Measurements from ENCODE around the gene CCDC12. TPM values are rescaled to one million over a fixed set of nuclear protein-coding genes. Genes with fewer than 3 reads are reported as not detected.

The CCDC12 gene
- total RNA-seq, 4 donors from 2014 or later: 30.8 to 61.5 (median 45.4) TPM

- TF ChIP-seq, protein P1, sequence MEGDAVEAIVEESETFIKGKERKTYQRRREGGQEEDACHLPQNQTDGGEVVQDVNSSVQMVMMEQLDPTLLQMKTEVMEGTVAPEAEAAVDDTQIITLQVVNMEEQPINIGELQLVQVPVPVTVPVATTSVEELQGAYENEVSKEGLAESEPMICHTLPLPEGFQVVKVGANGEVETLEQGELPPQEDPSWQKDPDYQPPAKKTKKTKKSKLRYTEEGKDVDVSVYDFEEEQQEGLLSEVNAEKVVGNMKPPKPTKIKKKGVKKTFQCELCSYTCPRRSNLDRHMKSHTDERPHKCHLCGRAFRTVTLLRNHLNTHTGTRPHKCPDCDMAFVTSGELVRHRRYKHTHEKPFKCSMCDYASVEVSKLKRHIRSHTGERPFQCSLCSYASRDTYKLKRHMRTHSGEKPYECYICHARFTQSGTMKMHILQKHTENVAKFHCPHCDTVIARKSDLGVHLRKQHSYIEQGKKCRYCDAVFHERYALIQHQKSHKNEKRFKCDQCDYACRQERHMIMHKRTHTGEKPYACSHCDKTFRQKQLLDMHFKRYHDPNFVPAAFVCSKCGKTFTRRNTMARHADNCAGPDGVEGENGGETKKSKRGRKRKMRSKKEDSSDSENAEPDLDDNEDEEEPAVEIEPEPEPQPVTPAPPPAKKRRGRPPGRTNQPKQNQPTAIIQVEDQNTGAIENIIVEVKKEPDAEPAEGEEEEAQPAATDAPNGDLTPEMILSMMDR (IDR thresholded peaks at IDR 0.05): no peak
- ATAC-seq (ENCODE audit: low FRiP score): no peak
- DNase-seq (ENCODE audit: low spot score): no peak
Observed at GRCh38 chr3:46978381-46978780, 1.8 kb upstream of the CCDC12 start.

- no peak for DNase-seq (ENCODE audit: low spot score)
- TF ChIP-seq, protein P1 (IDR thresholded peaks at IDR 0.05): no peak
- ATAC-seq (ENCODE audit: low FRiP score): no peak
Observed at GRCh38 chr3:46977811-46978195, 1.3 kb upstream of the CCDC12 start.

DNA sequence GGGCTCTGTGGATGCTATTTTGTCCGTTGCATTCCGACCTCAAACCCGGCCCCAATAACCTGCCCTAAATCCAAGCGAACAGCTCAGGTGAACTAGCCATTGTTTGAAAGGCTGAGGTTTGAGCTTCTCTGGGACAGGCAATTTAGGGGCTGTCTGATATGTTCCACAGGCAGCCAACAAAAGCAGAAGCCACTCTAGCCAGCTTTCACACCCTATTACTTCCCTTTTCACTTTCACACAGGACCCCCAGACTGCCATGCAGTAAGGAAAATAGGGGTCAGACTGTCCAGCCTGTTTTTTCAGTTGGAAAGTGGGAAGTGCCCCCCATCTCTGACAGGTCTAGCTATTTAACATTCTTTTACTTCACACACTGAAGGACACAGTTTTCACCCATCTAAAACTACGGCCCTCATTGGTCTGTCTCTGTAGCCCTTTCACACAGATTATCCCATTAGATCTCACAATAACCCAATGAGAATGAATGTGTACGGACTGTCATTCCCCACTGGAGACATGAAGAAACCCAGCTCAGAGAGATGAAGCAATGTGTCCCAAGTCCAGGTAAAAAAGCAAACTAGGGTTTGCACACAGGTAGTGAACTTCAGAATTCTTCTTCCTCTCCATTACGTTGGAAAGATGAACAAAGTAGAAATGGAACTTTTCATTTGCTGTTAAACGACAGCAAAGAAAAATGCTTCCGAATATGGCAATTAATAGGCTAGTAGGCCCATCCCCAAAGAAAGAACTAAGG, 1.9 kb downstream of the CCDC12 start:
- ATAC-seq (ENCODE audit: low FRiP score) (no peak), DNase-seq (ENCODE audit: low spot score) (no peak)
- TF ChIP-seq, protein P1 (IDR thresholded peaks at IDR 0.05): no peak

- DNase-seq (ENCODE audit: low spot score) (no peak), ATAC-seq (ENCODE audit: low FRiP score) (no peak)
- TF ChIP-seq, protein P1 (IDR thresholded peaks at IDR 0.05): no peak
Observed at GRCh38 chr3:46972396-46972795, 4.1 kb downstream of the CCDC12 start.

GRCh38 chr3:46971742-46972141, 4.8 kb downstream of the CCDC12 start:
- ATAC-seq (ENCODE audit: low FRiP score) (no peak), DNase-seq (ENCODE audit: low spot score) (no peak)
- TF ChIP-seq, protein P1 (IDR thresholded peaks at IDR 0.05): no peak

DNA sequence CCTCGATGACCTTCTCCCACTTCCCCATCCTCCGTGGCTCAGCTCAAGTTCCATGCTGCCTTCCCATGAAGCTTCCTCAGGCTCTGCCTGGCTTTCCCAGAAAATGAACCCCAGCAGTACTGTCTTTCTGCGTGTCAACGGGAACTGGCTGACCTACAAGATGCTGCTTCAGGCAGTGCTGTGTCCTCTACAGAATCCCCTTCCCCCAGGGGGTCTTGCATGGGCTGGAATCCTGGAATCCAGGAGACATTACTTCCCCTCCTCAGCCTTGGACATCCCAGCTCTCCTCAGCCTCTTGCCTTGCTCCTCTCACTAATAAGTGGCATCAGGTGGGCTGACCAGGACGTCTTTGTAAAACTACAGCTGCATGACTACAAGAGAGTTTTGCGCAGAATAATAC, 5.4 kb downstream of the CCDC12 start:
- ATAC-seq (ENCODE audit: low FRiP score) (no peak), DNase-seq (ENCODE audit: low spot score) (no peak)
- TF ChIP-seq, protein P1 (IDR thresholded peaks at IDR 0.05): no peak

GRCh38 chr3:46970391-46971091, 6.0 kb downstream of the CCDC12 start:
- ATAC-seq (ENCODE audit: low FRiP score) (peak; percentile 80), DNase-seq (ENCODE audit: low spot score) (no peak)
- TF ChIP-seq, protein P1 (IDR thresholded peaks at IDR 0.05): no peak
